ENCODE results near the gene ADGRV1.
A peak's percentile ranks its signal among the peaks of the same experiment; 100 is the strongest.
"Not testable (repeated sequence)": the region's sequence is repeated elsewhere in the genome, so short reads cannot be mapped to it uniquely, and the experiment has no call there.

Gene ADGRV1

GRCh38 chr5:91016322-91016721 lies 457.7 kb downstream of the ADGRV1 start:
- no peak for DNase-seq

DNA sequence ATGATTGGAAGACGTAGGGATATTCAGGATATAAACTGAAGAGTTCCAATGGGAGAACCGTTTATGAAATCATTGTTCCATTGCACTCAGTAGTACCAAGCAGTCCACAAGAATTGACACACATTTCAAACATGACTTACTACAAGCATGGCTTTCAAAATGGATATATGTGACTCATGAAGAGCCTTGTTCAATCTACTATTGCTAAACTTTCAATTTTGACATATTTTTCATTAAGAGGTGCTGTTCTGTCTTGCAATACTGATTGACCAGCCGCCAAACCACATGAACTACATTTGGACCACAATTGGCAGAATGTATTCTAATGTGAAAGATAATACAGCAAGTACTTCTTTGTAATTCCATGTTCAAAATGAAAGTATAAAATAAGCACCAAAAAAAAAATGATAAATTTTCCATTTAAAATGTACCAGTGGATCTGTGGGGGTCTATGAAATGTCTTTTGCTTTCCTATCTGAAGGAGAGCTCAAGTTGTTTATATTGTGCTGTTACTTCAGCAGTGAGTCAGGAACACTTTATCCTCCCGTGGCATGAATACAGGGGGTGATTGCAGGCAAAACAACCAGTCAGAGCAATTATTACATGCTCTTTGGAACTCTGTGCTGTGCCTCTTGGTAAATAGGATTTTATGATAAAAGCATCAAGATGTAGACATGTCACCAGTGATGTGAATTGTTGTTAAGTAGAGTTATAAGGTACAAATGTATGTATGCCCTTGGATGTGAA lies 458.5 kb downstream of the ADGRV1 start:
- no peak for DNase-seq

DNA sequence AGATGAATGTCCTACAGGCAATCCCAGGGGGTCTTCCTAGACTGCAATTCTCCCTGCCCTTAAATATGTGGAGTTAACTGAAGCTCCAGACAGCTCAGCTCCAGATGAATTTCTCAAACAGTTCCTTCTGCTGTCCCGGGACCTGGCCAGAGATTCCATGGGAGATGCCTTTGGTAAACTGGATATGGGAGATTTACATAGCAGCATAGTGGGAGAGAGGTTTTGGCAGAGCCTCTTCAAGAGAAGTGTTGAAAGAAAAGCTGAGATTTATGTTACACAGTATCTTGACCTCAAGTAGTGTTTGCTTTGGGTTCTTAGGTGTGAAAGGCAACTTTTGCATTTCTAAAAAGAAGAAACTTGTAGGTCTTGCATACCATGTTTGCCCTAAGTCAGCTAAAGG lies 459.6 kb downstream of the ADGRV1 start:
- DNase-seq: no peak

- DNase-seq: no peak
Measured at GRCh38 chr5:91018712-91019371, 460.2 kb downstream of the ADGRV1 start.

DNA sequence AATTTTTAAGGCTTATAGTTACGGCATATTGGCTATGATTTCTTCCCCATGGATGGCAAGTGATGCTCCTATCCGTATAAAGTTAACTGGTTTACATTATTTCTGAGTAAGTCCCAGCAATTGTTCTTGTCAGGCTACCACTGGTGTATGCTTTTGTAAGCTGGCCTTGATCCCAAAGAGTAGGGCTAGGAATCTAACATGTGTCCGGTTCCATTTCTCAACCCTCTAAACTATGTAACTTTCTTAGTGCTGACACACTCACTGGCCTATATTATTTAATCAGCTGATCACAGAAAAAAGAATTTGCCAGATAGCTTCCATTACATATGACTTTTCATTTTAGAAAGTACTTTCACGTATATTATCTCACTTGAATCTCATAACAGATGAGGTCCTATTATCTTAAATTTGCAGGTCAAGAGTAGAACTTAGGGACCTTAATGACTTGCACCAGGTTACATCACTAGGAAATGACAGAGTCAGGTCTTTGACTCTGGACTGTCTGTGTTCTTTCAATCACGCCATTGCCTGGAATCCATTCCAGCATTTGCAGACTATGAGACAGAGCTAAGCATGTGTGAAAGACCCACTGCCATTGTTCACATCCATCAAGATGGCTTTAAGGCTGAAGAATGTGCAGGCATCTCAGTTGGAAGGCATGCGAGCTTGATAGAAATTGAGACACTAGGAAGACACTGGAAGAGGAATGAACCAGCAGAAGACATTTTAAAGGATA lies 461.6 kb downstream of the ADGRV1 start:
- no peak for DNase-seq

DNA sequence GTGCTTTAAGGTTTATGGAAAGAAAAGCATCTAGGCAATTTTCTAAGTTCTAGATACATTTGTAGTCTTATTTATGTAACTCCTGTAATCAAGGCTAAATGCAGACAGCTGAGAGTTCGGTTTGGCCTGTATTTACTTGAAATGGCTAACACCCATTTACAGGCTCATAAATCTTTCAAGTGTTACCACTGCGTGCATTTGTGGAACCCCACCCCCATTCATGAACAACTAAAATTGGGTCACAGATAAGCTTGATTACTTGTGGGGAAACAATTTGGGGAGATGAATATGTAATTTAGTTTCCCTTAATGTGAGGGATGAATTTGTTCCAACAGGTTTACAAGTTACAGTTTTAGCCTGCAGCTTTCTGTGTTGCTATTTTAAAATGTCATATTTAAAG lies 463.9 kb downstream of the ADGRV1 start:
- no peak for DNase-seq

GRCh38 chr5:91024206-91024605 lies 465.6 kb downstream of the ADGRV1 start:
- no peak for DNase-seq

GRCh38 chr5:91024727-91025126 lies 466.1 kb downstream of the ADGRV1 start:
- peak; percentile 45 for DNase-seq

GRCh38 chr5:91025449-91025848 lies 466.9 kb downstream of the ADGRV1 start:
- DNase-seq: no peak

DNA sequence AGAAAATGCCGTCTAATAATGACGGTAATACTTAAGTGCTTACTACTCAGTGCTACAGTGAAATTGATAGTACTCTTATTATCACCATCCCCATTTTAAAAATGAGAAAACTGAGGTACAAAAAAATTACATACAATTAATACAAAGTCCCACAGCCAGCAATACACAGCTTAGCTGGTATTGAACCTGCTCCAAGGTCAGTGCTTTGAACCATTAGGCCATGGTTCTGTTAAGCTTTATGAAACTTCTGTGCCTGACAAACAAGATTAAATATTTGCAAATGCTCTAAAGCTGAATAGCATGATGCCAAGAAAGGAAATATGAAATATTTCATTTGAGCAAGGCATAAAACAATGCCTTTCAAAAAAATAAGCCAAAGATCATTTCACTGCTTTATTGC lies 467.4 kb downstream of the ADGRV1 start:
- no peak for DNase-seq

DNA sequence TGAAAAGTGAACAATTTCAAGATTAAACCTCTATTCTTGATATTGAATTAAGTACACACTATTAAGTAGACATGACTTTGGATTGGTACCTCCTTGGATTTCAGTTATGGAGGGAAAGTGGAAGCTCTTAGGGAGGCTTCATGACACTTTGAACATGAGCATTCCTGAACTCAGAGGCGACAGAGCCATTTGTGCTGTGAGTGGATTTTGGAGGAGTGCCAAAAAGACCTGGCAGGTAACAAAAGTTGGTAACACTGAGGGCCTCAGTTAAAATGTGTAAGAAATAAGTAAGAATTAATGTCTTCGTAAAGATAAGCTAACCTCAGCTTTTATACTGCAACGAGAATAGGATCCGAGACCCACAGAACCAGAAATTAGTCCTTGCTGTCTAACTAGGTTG lies 467.9 kb downstream of the ADGRV1 start:
- no peak for DNase-seq

GRCh38 chr5:91027405-91028139 lies 469.0 kb downstream of the ADGRV1 start:
- DNase-seq: no peak

DNA sequence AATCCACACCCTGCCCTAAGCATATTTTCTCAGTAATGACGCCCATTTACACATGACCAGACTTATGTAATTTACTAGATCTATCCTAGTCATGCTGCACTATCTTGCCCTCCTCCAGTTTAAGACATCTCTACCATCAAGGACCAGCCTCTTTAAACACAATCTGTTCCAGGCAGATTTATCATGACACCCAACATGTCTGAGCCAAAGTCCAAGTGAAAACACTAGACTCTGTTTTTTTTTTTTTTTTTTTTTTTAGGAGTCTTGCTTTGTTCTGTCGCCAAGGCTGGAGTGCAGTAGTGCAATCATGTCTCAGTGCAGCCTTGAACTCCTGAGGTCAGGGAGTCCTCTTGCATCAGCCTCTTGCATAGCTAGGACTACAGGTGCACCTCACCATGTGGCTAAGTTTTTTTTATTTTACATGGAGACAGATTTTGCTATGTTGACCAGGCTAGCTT lies 469.9 kb downstream of the ADGRV1 start:
- no peak for DNase-seq

- DNase-seq: no peak
Measured at GRCh38 chr5:91030521-91031401, 472.2 kb downstream of the ADGRV1 start.

DNA sequence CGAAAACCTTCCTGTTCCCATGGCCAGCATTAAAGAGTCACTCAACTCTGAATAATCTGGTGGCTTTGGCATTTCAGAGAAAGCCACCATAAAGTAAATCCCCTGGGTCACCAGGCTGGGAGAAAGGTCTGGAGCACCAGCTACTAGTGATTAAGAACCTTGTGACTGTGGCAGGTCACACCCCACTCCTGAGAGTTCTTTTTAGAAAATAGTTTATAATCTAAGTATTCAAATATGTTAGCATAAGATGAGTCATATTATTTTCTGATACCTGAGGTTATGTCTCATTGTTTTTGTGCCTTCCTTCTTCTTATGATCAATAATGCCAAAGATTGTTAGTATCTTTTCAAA lies 472.8 kb downstream of the ADGRV1 start:
- DNase-seq: no peak

DNA sequence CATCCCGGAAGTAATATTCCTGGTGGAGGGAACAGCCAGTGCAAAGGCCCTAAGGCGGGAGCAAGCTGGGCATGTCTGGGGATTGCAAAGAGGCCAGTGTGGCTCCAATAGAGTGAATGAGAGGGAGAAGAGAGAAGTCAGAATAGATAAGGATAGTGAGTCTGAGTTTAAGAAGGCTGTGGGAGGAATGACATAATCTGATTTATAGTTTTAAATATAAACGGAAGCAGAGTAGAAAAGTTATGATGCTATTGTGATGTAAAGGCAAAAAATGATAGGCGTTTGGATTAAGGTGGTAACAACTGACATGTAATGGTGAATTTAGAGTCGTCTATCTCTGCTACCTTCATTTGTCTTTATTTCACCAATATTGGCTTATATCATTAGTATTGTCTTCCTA lies 473.5 kb downstream of the ADGRV1 start:
- no peak for DNase-seq

- DNase-seq: no peak
Measured at GRCh38 chr5:91033370-91033769, 474.8 kb downstream of the ADGRV1 start.

- no peak for DNase-seq
Measured at GRCh38 chr5:91038180-91038808, 479.7 kb downstream of the ADGRV1 start.

DNA sequence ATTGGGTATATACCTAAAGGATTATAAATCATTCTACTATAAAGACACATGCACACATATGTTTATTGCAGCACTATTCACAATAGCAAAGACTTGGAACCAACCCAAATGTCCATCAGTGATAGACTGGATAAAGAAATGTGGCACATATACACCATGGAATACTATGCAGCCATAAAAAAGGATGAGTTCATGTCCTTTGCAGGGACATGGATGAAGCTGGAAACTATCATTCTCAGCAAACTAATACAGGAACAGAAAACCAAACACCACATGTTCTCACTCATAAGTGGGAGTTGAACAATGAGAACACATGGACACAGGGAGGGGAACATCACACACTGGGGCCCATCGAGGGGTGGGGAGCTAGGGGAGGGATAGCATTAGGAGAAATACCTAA lies 482.5 kb downstream of the ADGRV1 start:
- DNase-seq: not testable (repeated sequence)

GRCh38 chr5:91042247-91042935 lies 483.8 kb downstream of the ADGRV1 start:
- no peak for DNase-seq

DNA sequence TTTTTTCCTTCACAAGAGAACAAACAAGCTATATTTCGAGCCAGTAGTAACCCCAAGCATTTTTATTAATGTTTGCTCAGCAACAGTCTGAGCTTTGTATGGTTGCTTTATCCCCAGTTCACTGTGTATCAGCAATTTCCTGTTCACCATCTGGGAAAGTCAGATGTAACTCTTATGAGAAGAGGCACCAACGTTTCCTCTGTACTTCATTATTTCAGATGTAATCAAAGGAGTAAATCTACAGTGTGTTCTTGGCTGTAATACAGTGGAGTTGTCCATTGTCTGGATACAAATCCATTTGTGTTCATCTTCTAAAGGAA lies 484.3 kb downstream of the ADGRV1 start:
- no peak for DNase-seq

Data from right forelimb (tissue), 1 donor.